Ecto neural progenitor cell (in vitro differentiated cells): ENCODE data around the gene ATP6V0D1.
"Not testable (repeated sequence)": the region's sequence is repeated elsewhere in the genome, so short reads cannot be mapped to it uniquely, and the experiment has no call there.

Experiments used
- DNase-seq: peaks from one replicate; pipeline ENCODE4 v3.0.0-alpha.2; 2018; ENCODE audit warnings: low spot score

ATP6V0D1 gene

GRCh38 chr16:67504031-67505021, 23.4 kb upstream of the ATP6V0D1 start:
- no peak for DNase-seq

- DNase-seq, result no peak
These were observed 18.1 kb upstream of the ATP6V0D1 start for GRCh38 chr16:67499106-67499505.

- DNase-seq, result no peak
These were observed 9.6 kb upstream of the ATP6V0D1 start for GRCh38 chr16:67490335-67491096.

GRCh38 chr16:67489401-67490083, 8.6 kb upstream of the ATP6V0D1 start:
- DNase-seq, result no peak

GRCh38 chr16:67487561-67487960, 6.6 kb upstream of the ATP6V0D1 start:
- DNase-seq, result not testable (repeated sequence)

- no peak for DNase-seq
These were observed 5.8 kb upstream of the ATP6V0D1 start for GRCh38 chr16:67486805-67487204.

GRCh38 chr16:67483731-67484525, 3.0 kb upstream of the ATP6V0D1 start:
- no peak for DNase-seq

- no peak for DNase-seq
These were observed 2.2 kb upstream of the ATP6V0D1 start, which contains the start of gene AGRP for GRCh38 chr16:67483150-67483549. TSS of gene AGRP (minus strand) at chr16:67483547. CDS start at chr16:67483398, 149 bp downstream.

GRCh38 chr16:67482233-67482924, 1.4 kb upstream of the ATP6V0D1 start:
- DNase-seq, result no peak

GRCh38 chr16:67481561-67482232, 740 bp upstream of the ATP6V0D1 start:
- no peak for DNase-seq

GRCh38 chr16:67477960-67478554, 2.9 kb downstream of the ATP6V0D1 start:
- DNase-seq, result no peak

- no peak for DNase-seq
These were observed 6.2 kb downstream of the ATP6V0D1 start for GRCh38 chr16:67474551-67475455.

GRCh38 chr16:67471758-67472384, 9.1 kb downstream of the ATP6V0D1 start:
- DNase-seq, result no peak

- no peak for DNase-seq
These were observed 10.6 kb downstream of the ATP6V0D1 start for GRCh38 chr16:67470359-67470758.

- no peak for DNase-seq
These were observed 12.2 kb downstream of the ATP6V0D1 start for GRCh38 chr16:67468731-67469130.

- no peak for DNase-seq
These were observed 14.4 kb downstream of the ATP6V0D1 start for GRCh38 chr16:67466581-67466980.

GRCh38 chr16:67464565-67464964, 16.4 kb downstream of the ATP6V0D1 start:
- DNase-seq, result no peak

GRCh38 chr16:67463691-67464090, 17.3 kb downstream of the ATP6V0D1 start:
- DNase-seq, result no peak
